ENCODE data around the gene ATF7IP.
"Not testable (repeated sequence)": the region's sequence is repeated elsewhere in the genome, so short reads cannot be mapped to it uniquely, and the experiment has no call there.

The ATF7IP gene

DNA sequence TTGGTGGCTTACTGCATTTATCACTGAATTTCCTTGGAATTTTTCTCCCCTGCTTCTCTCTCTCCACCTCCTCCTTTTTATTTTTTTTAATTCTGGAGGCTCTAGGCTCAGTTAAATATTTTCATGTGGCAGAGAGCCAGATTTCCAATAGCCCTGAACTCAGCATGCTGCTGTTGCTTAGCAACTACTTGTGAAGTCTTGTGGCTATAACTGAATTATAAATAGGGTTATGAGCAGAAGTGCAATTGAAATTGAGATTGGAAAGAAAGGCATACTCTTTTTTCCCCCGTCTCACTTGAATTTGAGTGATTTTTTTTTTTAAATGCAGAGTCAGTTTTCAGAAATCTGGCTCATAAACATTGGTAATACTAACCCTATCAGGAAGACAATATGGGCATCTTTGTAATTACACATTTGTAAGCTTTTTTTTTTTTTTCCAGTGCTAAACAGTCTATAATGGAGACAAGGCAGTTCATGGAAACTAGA lies 38.3 kb downstream of the ATF7IP start:
- DNase-seq, result peak in 1 of 10 donors; percentile 27
- intact Hi-C loops (cut with DNase I), result no loop called here

DNA sequence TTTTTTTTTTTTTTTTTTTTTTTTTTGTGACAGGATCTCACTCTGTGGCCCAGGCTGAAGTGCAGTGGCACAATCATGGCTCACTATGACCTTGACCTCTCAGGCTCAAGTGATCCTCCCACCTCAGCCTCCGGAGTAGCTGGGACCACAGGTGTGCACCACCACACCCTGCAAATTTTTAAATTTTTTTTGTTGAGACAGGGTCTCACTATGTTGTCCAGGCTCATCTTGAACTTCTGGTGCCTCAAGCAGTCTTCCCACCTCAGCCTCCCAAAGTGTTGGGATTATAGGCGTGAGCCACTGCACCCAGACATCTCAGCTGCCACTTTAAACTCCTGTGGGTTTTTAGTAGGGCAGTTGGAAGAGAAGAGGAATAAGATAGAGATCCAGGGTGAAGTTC lies 39.9 kb downstream of the ATF7IP start:
- DNase-seq; intact Hi-C loops (cut with DNase I): not testable (repeated sequence)

- intact Hi-C loops (cut with DNase I), result no loop called here
- no peak for DNase-seq
These were observed 42.7 kb downstream of the ATF7IP start for GRCh38 chr12:14408208-14408607.

GRCh38 chr12:14410177-14410576 lies 44.7 kb downstream of the ATF7IP start:
- intact Hi-C loops (cut with DNase I), result no loop called here
- no peak for DNase-seq

DNA sequence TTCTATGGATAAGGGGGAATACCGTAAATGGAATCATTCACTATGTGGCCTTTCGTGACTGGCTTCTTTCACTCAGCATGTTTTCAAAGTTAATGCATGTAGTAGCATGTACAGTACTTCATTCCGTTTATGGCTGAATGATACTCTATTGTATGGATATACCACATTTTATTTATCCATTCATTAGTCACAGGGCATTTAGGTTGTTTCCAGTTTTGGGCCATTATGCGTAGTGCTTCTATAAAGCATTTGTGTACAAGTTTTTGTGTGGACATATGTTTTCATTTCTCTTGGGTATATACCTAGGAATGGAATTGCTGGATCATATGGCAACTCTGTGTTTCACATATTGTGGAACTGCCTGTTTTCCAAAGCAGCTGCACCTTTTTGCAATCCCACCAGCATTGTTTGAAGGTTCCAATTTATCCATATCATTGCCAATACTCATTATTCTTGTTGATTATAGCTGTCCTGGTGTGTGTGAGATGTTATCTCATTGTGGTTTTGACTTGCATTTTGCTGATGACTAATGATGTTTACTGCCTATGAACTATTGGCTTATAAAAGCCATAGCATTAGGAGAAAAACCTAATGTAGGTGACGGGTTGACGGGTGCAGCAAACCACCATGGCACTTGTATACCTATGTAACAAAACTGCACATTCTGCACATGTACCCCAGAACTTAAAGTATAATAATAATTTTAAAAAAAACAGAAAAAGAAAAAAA lies 45.5 kb downstream of the ATF7IP start:
- no peak for DNase-seq
- intact Hi-C loops (cut with DNase I), result no loop called here

DNA sequence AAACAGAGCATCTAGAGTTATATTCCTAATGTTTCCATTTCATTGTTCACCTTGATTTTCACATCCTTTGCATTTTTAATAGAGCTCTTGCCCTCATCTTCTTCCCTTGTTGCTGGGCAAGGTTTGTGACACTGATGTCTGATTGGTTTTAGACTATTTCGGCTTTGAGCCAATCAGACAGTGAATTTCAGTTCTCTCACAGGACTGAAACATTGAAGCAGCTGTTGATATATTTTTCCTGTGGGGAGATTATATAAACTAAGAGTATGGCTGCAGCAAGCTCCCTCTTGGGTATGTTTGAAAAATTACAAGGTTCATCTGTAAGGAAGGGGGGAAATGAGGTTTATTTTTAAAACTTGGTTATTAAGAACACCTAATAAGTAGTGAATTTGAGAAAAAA lies 51.2 kb downstream of the ATF7IP start:
- DNase-seq, result peak in 1 of 10 donors; percentile 43
- intact Hi-C loops (cut with DNase I), result loop anchor here (5.0 kb wide), 2 partner anchors 49 to 179 kb away; partner anchors contain the start of gene ATF7IP

GRCh38 chr12:14417715-14418114 lies 52.2 kb downstream of the ATF7IP start:
- intact Hi-C loops (cut with DNase I), result loop anchor here (2.0 to 5.0 kb wide), 3 partner anchors 50 to 180 kb away; partner anchors contain the start of gene ATF7IP
- DNase-seq, result peak; percentile 49 to 95 (median 70)

- intact Hi-C loops (cut with DNase I), result loop anchor here (2.0 to 5.0 kb wide), 3 partner anchors 51 to 181 kb away; partner anchors contain the start of gene ATF7IP
- DNase-seq, result no peak
These were observed 53.0 kb downstream of the ATF7IP start for GRCh38 chr12:14418451-14418890.

- intact Hi-C loops (cut with DNase I), result no loop called here
- no peak for DNase-seq
These were observed 57.2 kb downstream of the ATF7IP start for GRCh38 chr12:14422516-14423230.

DNA sequence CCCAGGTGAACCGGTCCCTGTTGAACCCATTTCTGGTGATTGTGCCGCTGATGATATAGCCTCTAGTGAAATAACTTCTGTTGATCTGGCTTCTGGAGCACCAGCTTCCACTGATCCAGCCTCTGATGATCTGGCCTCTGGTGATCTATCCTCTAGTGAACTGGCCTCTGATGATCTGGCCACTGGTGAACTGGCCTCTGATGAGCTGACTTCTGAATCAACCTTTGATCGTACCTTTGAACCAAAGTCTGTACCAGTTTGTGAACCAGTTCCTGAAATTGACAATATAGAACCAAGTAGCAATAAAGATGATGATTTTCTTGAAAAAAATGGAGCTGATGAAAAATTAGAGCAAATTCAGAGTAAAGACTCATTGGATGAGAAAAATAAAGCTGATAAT lies 59.1 kb downstream of the ATF7IP start:
- no peak for DNase-seq
- intact Hi-C loops (cut with DNase I), result no loop called here

GRCh38 chr12:14426792-14427191 lies 61.3 kb downstream of the ATF7IP start:
- DNase-seq, result no peak
- intact Hi-C loops (cut with DNase I), result no loop called here

DNA sequence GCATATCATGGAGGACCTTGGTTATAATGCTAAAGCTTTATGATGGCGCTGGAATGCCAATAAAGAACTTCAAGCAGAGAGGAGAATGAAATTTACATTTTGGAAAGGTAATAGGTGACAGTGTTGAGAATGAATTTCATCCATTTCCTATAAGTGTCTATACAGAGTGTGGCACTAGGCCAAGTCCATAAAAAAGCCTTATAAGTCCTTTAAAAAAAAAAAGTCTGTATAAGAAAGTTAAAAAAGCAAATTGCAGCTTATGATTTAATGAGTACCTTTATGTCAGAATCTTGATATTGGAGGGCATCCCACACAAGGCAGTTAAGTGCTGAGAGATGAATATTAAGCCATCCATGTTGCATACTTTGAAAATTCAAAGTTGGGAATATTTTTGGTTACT lies 62.4 kb downstream of the ATF7IP start:
- DNase-seq, result no peak
- intact Hi-C loops (cut with DNase I), result no loop called here

DNA sequence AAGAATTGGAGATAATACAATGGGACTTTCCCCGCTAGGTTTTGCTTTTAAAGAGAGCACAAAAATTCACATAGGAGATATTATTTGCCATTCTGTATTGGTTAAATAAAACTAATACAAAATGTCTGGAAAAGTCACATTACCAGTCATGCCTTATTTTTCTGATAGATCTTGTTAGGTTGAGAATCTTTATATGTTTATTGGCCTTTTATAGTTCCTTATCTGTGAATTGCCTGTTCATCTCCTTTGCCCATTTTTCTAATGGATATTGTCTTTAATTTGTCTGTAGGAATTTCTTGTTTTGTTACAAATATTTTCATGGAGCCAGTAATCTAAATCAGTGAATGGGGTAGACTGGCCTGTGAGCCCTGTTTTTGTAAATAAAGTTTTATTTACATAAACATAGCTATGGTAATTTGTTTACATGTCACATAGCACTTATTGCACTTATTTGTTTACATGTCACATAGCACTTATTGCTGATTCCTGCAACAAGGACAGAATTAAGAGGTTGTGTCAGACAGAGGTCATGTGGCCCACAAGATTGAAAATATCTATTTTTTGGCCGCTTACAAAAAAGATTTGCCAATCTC lies 65.0 kb downstream of the ATF7IP start:
- intact Hi-C loops (cut with DNase I), result no loop called here
- no peak for DNase-seq

DNA sequence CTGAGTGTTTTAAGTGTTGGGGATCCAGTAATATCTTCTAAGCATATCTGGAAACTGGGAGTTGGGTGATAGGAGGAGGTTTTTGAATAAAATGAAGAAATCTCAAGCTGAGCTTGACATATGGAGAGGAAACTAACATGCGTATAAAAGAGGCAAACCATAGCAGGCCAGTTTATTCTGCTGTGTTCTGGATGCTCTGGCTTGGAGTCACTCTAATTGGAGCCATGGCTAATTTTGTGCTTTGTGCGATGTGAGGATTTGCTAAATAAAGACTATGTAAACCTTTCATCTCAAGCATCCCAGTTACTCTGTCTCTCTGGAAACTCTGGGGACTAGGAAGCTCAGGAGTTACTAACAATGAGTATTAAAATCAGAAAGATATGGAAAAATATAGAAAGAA lies 66.5 kb downstream of the ATF7IP start:
- intact Hi-C loops (cut with DNase I), result no loop called here
- no peak for DNase-seq

GRCh38 chr12:14435627-14436026 lies 70.1 kb downstream of the ATF7IP start:
- intact Hi-C loops (cut with DNase I), result no loop called here
- no peak for DNase-seq

DNA sequence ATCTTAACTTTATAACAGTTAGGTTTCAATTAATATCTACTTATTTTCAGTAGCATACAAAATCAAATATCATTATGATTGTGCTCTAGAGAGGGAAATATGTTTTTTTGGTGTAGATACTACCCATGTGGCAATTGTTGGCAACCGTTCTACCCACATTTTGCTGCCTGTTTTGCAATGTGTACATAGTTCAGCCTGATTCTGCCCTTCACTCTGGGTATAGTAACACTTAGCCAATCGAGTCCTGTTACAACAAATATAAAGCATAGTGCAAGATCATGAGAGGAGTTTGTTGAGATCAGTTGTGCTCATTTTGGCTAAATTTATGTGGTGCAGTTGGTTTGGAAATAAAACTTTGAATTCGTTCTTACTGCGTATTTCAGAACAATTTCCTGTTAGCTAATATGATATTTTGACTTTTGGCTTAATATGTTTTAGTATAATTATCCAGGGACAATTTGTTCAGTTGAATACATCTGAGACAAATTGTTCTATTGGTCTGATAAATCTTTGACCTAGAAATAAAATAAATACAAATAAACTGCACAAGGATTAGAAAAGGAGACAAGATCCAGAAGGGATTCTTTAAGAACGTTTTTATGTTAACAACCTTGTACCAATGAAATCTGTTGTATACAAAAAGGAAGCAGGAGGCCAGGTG lies 76.9 kb downstream of the ATF7IP start:
- no peak for DNase-seq
- intact Hi-C loops (cut with DNase I), result no loop called here

DNA sequence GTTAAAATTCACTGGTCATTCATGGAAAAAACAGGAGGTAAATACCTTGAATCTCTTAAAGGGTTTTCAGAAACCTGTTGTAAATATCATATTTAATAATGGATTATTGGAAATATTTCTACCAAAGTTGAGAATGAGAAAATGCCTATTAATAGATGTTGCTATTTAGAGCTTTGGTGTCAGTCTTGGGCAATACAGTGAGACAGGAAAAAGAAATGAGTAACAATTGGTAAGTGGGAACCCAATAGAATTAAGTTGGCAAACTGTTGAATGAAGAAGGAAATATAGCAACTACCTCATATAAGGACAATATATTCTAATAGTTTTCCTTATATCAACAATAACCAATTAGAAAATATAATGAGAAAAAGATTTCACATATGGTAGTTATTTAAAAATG lies 78.0 kb downstream of the ATF7IP start:
- intact Hi-C loops (cut with DNase I), result no loop called here
- no peak for DNase-seq

GRCh38 chr12:14450479-14450878 lies 85.0 kb downstream of the ATF7IP start:
- intact Hi-C loops (cut with DNase I), result no loop called here
- DNase-seq, result no peak

GRCh38 chr12:14452336-14452735 lies 86.9 kb downstream of the ATF7IP start:
- intact Hi-C loops (cut with DNase I), result no loop called here

GRCh38 chr12:14452865-14453264 lies 87.4 kb downstream of the ATF7IP start:
- intact Hi-C loops (cut with DNase I), result no loop called here
- DNase-seq, result no peak

More at GRCh38 chr12:14452336-14452735, 86.9 kb downstream of the ATF7IP start:
- no peak for DNase-seq

Measured in posterior cingulate gyrus (tissue), 11 donors.